H9 (cell line): ENCODE data around the gene TMED7. TPM values are rescaled to one million over a fixed set of nuclear protein-coding genes. Genes with fewer than 3 reads are reported as not detected.

ENCODE experiments used
- DNase-seq: peaks from one replicate; pipeline ENCODE4 v3.0.0-alpha.2; 2017
- H2AFZ ChIP-seq: one replicate; pipeline ENCODE4 v1.6.1; 2013; ENCODE audit warnings: mild to moderate bottlenecking, low read length, control low read depth, moderate library complexity
- H2AK5ac ChIP-seq: 2 replicates; pipeline ENCODE4 v1.6.1; 2013; ENCODE audit warnings: low read length, control low read depth, mixed read lengths; ENCODE audit not compliant: insufficient read length
- H2BK120ac ChIP-seq: one replicate; pipeline ENCODE4 v1.6.1; 2013; ENCODE audit warnings: low read depth, mild to moderate bottlenecking, low read length, control low read depth, inconsistent platforms; ENCODE audit not compliant: poor library complexity, severe bottlenecking
- H2BK12ac ChIP-seq: 2 replicates; pipeline ENCODE4 v1.6.1; 2013; ENCODE audit warnings: low read length, control low read depth, mixed read lengths, low read depth; ENCODE audit not compliant: insufficient read length
- H2BK15ac ChIP-seq: 2 replicates; pipeline ENCODE4 v1.6.1; 2013; ENCODE audit warnings: low read depth, low read length, control low read depth
- H2BK20ac ChIP-seq: one replicate; pipeline ENCODE4 v1.6.1; 2013; ENCODE audit warnings: low read depth, mild to moderate bottlenecking, low read length, control low read depth, inconsistent platforms; ENCODE audit not compliant: poor library complexity, severe bottlenecking
- H2BK5ac ChIP-seq: 2 replicates; pipeline ENCODE4 v1.6.1; 2013; ENCODE audit warnings: low read length, control low read depth, mixed read lengths; ENCODE audit not compliant: insufficient read length
- H3K14ac ChIP-seq: 2 replicates; pipeline ENCODE4 v1.6.1; 2013; ENCODE audit warnings: low read length, control low read depth; ENCODE audit not compliant: insufficient read depth
- H3K18ac ChIP-seq: 2 replicates; pipeline ENCODE4 v1.6.1; 2013; ENCODE audit warnings: low read depth, mild to moderate bottlenecking, mixed read lengths, low read length, control low read depth; ENCODE audit not compliant: insufficient read length
- H3K23ac ChIP-seq: 2 replicates; pipeline ENCODE4 v1.6.1; 2013; ENCODE audit warnings: low read length, control low read depth, mixed read lengths, low read depth; ENCODE audit not compliant: insufficient read length
- H3K23me2 ChIP-seq: 2 replicates; pipeline ENCODE4 v1.6.1; 2013; ENCODE audit warnings: low read depth, mild to moderate bottlenecking, mixed read lengths, low read length, control low read depth; ENCODE audit not compliant: insufficient read length, poor library complexity, severe bottlenecking
- H3K27ac ChIP-seq: 2 replicates; pipeline ENCODE4 v1.5.1; 2013; ENCODE audit warnings: low read length, control low read depth, mixed read lengths, low read depth; ENCODE audit not compliant: insufficient read length
- H3K27me3 ChIP-seq: 2 replicates; pipeline ENCODE4 v1.6.1; 2013; ENCODE audit warnings: low read length, control low read depth, inconsistent platforms; ENCODE audit not compliant: insufficient read depth
- H3K4ac ChIP-seq: 2 replicates; pipeline ENCODE4 v1.6.1; 2013; ENCODE audit warnings: low read depth, mild to moderate bottlenecking, control low read depth, inconsistent platforms, low read length, moderate library complexity
- H3K4me1 ChIP-seq: 2 replicates; pipeline ENCODE4 v1.6.1; 2013; ENCODE audit warnings: low read length, control low read depth, inconsistent platforms; ENCODE audit not compliant: insufficient read depth
- H3K4me2 ChIP-seq: 2 replicates; pipeline ENCODE4 v1.6.1; 2013; ENCODE audit warnings: low read length, control low read depth, mixed read lengths; ENCODE audit not compliant: insufficient read length, insufficient read depth
- H3K56ac ChIP-seq: 2 replicates; pipeline ENCODE4 v1.6.1; 2013; ENCODE audit warnings: low read depth, mild to moderate bottlenecking, mixed read lengths, low read length, control low read depth; ENCODE audit not compliant: insufficient read length
- H3K79me1 ChIP-seq: 2 replicates; pipeline ENCODE4 v1.6.1; 2013; ENCODE audit warnings: low read depth, mild to moderate bottlenecking, moderate library complexity, low read length, control low read depth, inconsistent platforms; ENCODE audit not compliant: insufficient read depth, poor library complexity, severe bottlenecking
- H3K79me2 ChIP-seq: 2 replicates; pipeline ENCODE4 v1.6.1; 2013; ENCODE audit warnings: low read length, control low read depth, inconsistent platforms; ENCODE audit not compliant: insufficient read depth
- H3K9ac ChIP-seq: 2 replicates; pipeline ENCODE4 v1.6.1; 2013; ENCODE audit warnings: low read length, control low read depth, mixed read lengths; ENCODE audit not compliant: insufficient read length; ENCODE audit errors: extremely low read depth
- H3K9me3 ChIP-seq: one replicate; pipeline ENCODE4 v1.6.1; 2013; ENCODE audit warnings: low read depth, low read length, inconsistent platforms; ENCODE audit not compliant: control insufficient read depth
- H3T11ph ChIP-seq: one replicate; pipeline ENCODE4 v1.6.1; 2013; ENCODE audit warnings: mild to moderate bottlenecking, low read length, control low read depth, inconsistent platforms
- H4K20me1 ChIP-seq: one replicate; pipeline ENCODE4 v1.6.1; 2013; ENCODE audit not compliant: control insufficient read depth, insufficient read length, insufficient read depth
- H4K5ac ChIP-seq: 2 replicates; pipeline ENCODE4 v1.6.1; 2013; ENCODE audit warnings: low read depth, mild to moderate bottlenecking, mixed read lengths, low read length, control low read depth; ENCODE audit not compliant: insufficient read length
- H4K8ac ChIP-seq: replicated peaks from 2 replicates; pipeline ENCODE4 v1.6.1; 2013; ENCODE audit warnings: low read length, control low read depth, mixed read lengths, low read depth; ENCODE audit not compliant: insufficient read length
- H4K91ac ChIP-seq: 2 replicates; pipeline ENCODE4 v1.6.1; 2013; ENCODE audit warnings: low read depth, mild to moderate bottlenecking, moderate library complexity, mixed read lengths, low read length, control low read depth; ENCODE audit not compliant: insufficient read length
- H3K27ac Mint-ChIP-seq, 3 experiments: 2 replicates in 2 of 3; 3 replicates in 1 of 3; pipeline ENCODE4 v1.8.0; 2020 to 2021; ENCODE audit warnings: mixed read lengths in 3 of 3, mild to moderate bottlenecking in 1 of 3, moderate library complexity in 1 of 3
- H3K27me3 Mint-ChIP-seq: 2 replicates; pipeline ENCODE4 v1.8.0; 2021; ENCODE audit warnings: low read depth, mild to moderate bottlenecking, moderate library complexity, mixed read lengths
- H3K36me3 Mint-ChIP-seq, 3 experiments: 2 replicates in 2 of 3; 3 replicates in 1 of 3; pipeline ENCODE4 v1.8.0; 2020 to 2021; ENCODE audit warnings: low read depth in 3 of 3, mixed read lengths in 3 of 3; ENCODE audit not compliant: insufficient read depth in 1 of 3
- H3K4me1 Mint-ChIP-seq, 2 experiments: 2 replicates each; pipeline ENCODE4 v1.8.0; 2020; ENCODE audit warnings: mixed read lengths in 2 of 2
- H3K4me3 Mint-ChIP-seq, 2 experiments: 2 replicates in 1 of 2; 3 replicates in 1 of 2; pipeline ENCODE4 v1.8.0; 2020 to 2021; ENCODE audit warnings: mild to moderate bottlenecking in 2 of 2, mixed read lengths in 2 of 2, moderate library complexity in 1 of 2
- H3K9me3 Mint-ChIP-seq, 2 experiments: 2 replicates in 1 of 2; 3 replicates in 1 of 2; pipeline ENCODE4 v1.8.0; 2020; ENCODE audit warnings: mild to moderate bottlenecking in 2 of 2, mixed read lengths in 2 of 2, moderate library complexity in 1 of 2
- CTCF ChIP-seq: fragments of 200-600 bp; sonication (generic); conservative IDR thresholded peaks from 3 replicates; pipeline ENCODE4 v1.8.0; 2021; ENCODE audit warnings: antibody characterized with exemption, mild to moderate bottlenecking
- WGBS: extraction: QIAGEN DNeasy Blood & Tissue Kit; methylation state at CpG from one replicate; pipeline ENCODE4 v1.1.7; 2013; ENCODE audit warnings: missing lambda C conversion rate, low lambda C conversion rate, mixed read lengths; ENCODE audit not compliant: insufficient read length; ENCODE audit errors: extremely low coverage; 5-methylcytosine and 5-hydroxymethylcytosine counted together
- total RNA-seq: library from RNA; stranded (reverse); gene quantifications from 2 replicates; pipeline ENCODE4 v1.2.1, GENCODE V29; 2021

Gene TMED7
- total RNA-seq, 1 experiment from 2014 or later, result 68.8 TPM

GRCh38 chr5:115641948-115642347, 16.1 kb upstream of the TMED7 start:
- no peaks in the 10 kb centered on the region for H3K23me2 ChIP-seq
- no peak overlapping the region for H2AK5ac ChIP-seq
- no peak overlapping the region for H4K5ac ChIP-seq
- no peak overlapping the region for H3K23ac ChIP-seq
- H3K27ac ChIP-seq, result no peak overlapping the region
- no peak overlapping the region for H3K4ac ChIP-seq
- no peak overlapping the region for H2BK12ac ChIP-seq
- peaks cover 2% of the 10 kb centered on the region; the same call in 1 of the 2 replicates for H3K27me3 ChIP-seq
- H3K56ac ChIP-seq, result no peak overlapping the region
- H3K4me3 Mint-ChIP-seq, result no peak overlapping the region
- H2BK15ac ChIP-seq, result no peak overlapping the region
- no peaks in the 10 kb centered on the region for H3K36me3 Mint-ChIP-seq
- no peak overlapping the region for H2BK20ac ChIP-seq
- no peak overlapping the region for H3K9ac ChIP-seq
- no CpG with 5 or more reads among the region's 1 CpG for WGBS
- H3K4me1 ChIP-seq, result no peaks in the 10 kb centered on the region
- H3T11ph ChIP-seq, result no peak overlapping the region
- H4K8ac ChIP-seq, result no peak overlapping the region
- no peaks in the 10 kb centered on the region for H3K27me3 Mint-ChIP-seq
- no peak overlapping the region for H4K91ac ChIP-seq
- H2BK120ac ChIP-seq, result no peak overlapping the region
- no peaks in the 10 kb centered on the region for H3K9me3 ChIP-seq
- peaks cover 10 to 13% of the 10 kb centered on the region in 2 experiments for H3K4me1 Mint-ChIP-seq
- no peak overlapping the region for H3K18ac ChIP-seq
- H3K14ac ChIP-seq, result no peak overlapping the region
- no peak for TF ChIP-seq CTCF
- H4K20me1 ChIP-seq, result no peaks in the 10 kb centered on the region
- no peak overlapping the region for H2AFZ ChIP-seq
- H3K4me2 ChIP-seq, result no peak overlapping the region
- no peaks in the 10 kb centered on the region for H3K79me1 ChIP-seq
- no peaks in the 10 kb centered on the region for H3K79me2 ChIP-seq
- DNase-seq, result no peak
- no peaks in the 10 kb centered on the region for H3K9me3 Mint-ChIP-seq
- no peak overlapping the region for H2BK5ac ChIP-seq
- no peak overlapping the region for H3K27ac Mint-ChIP-seq
